Lung (tissue), 12 donors: ENCODE results near the gene SEC14L1. TPM values are rescaled to one million over a fixed set of nuclear protein-coding genes. Genes with fewer than 3 reads are reported as not detected.
"Not testable (repeated sequence)": the region's sequence is repeated elsewhere in the genome, so short reads cannot be mapped to it uniquely, and the experiment has no call there.

ENCODE experiments used
- ATAC-seq: fragments of 200-7000 bp; cut with Tn5 transposase; one replicate; pipeline ENCODE4 v1.9.1; 2020; ENCODE audit warnings: moderate number of reproducible peaks; ENCODE audit not compliant: insufficient read depth, low FRiP score
- DNase-seq, 3 donors: peaks; one replicate each; pipeline ENCODE4 v3.0.0-alpha.2; 2013 to 2017
- H3K27ac ChIP-seq, 2 donors: one replicate each; pipeline ENCODE4 v1.5.1; 2013; ENCODE audit warnings: mild to moderate bottlenecking in 2 of 2, moderate library complexity in 2 of 2, control low read depth in 1 of 2, inconsistent platforms in 1 of 2, low read depth in 1 of 2, low read length in 1 of 2
- H3K27me3 ChIP-seq, 3 donors: one replicate each; pipeline ENCODE4 v1.5.1; 2013; ENCODE audit warnings: low read length in 2 of 3; ENCODE audit not compliant: control insufficient read depth in 3 of 3, insufficient read depth in 3 of 3
- H3K36me3 ChIP-seq, 4 donors: one replicate each; pipeline ENCODE4 v1.5.1; 2013; ENCODE audit warnings: low read length in 4 of 4, mild to moderate bottlenecking in 1 of 4, moderate library complexity in 1 of 4; ENCODE audit not compliant: control insufficient read depth in 4 of 4, insufficient read depth in 4 of 4
- H3K4me1 ChIP-seq, 5 donors: one replicate each; pipeline ENCODE4 v1.5.1; 2013; ENCODE audit warnings: low read length in 5 of 5, mild to moderate bottlenecking in 2 of 5, moderate library complexity in 1 of 5; ENCODE audit not compliant: control insufficient read depth in 5 of 5, insufficient read depth in 5 of 5
- H3K4me3 ChIP-seq: one replicate; pipeline ENCODE4 v1.5.1; 2013; ENCODE audit warnings: mild to moderate bottlenecking, control low read depth, moderate library complexity
- H3K9ac ChIP-seq, 2 donors: one replicate each; pipeline ENCODE4 v1.5.1; 2013; ENCODE audit warnings: low read length in 2 of 2, control low read depth in 1 of 2; ENCODE audit not compliant: insufficient read depth in 1 of 2
- H3K9me3 ChIP-seq, 4 donors: one replicate each; pipeline ENCODE4 v1.5.1; 2013; ENCODE audit warnings: low read length in 3 of 4, mild to moderate bottlenecking in 1 of 4, moderate library complexity in 1 of 4; ENCODE audit not compliant: control insufficient read depth in 4 of 4, insufficient read depth in 3 of 4
- CTCF ChIP-seq: IDR thresholded peaks from 2 replicates; pipeline ENCODE4 v1.5.1; 2012; ENCODE audit warnings: mild to moderate bottlenecking; ENCODE audit errors: control extremely low read depth, extremely low read depth
- WGBS, 2 donors: extraction: QIAGEN DNeasy Blood & Tissue Kit; methylation state at CpG; one replicate each; pipeline ENCODE4 v1.1.7; 2013; 5-methylcytosine and 5-hydroxymethylcytosine counted together
- polyA plus RNA-seq, 2 donors: library from polyadenylated mRNA; stranded (reverse); fragments of 200-250 nt; gene quantifications; one replicate each; pipeline ENCODE4 v1.2.1, GENCODE V29; 2013
- total RNA-seq, 2 donors: library from RNA; depleted of rRNA in 1 of 2; stranded (reverse); fragments of >200 nt in 1 of 2; gene quantifications; one replicate each; pipeline ENCODE4 v1.2.1, GENCODE V29; 2014 to 2021
- donor health status: control.
- donor health status: control.
- donor health status: Bipolar disorder and iron deficiency.
- donor health status: healthy.
- donor health status: DM: yes; HTN: yes; CAD: no.

The SEC14L1 gene
- total and polyA plus RNA-seq, 4 donors: 41.6 to 171 (median 135) TPM

GRCh38 chr17:77136420-77136767 is 4.4 kb upstream of the SEC14L1 start:
- peaks cover 0 to 12% (median 4%) of the 10 kb centered on the region in 5 donors for H3K4me1 ChIP-seq
- H3K9me3 ChIP-seq: peaks cover 0 to 6% (median 2%) of the 10 kb centered on the region in 4 donors
- 91 to 92% methylated on average over 8 of the region's 8 CpGs for WGBS, 2 donors
- no peak overlapping the region for H3K4me3 ChIP-seq
- H3K27me3 ChIP-seq: no peaks in the 10 kb centered on the region
- H3K27ac ChIP-seq: no peak overlapping the region
- ATAC-seq (no peak), DNase-seq (no peak)
- H3K9ac ChIP-seq: no peak overlapping the region
- no peaks in the 10 kb centered on the region for H3K36me3 ChIP-seq
- no peak for TF ChIP-seq CTCF

- Histone ChIP-seq H3K9me3 (peaks cover 0 to 6% (median 2%) of the 10 kb centered on the region in 4 donors), H3K27me3 (no peaks in the 10 kb centered on the region), H3K4me1 (peaks cover 0 to 13% (median 4%) of the 10 kb centered on the region in 5 donors), H3K36me3 (no peaks in the 10 kb centered on the region), H3K9ac (no peak overlapping the region), H3K27ac (no peak overlapping the region), H3K4me3 (no peak overlapping the region)
- TF ChIP-seq CTCF: no peak
- DNase-seq: no peak
- 84 to 99% methylated on average over 3 of the region's 3 CpGs for WGBS, 2 donors
- ATAC-seq: no peak
Measured at GRCh38 chr17:77137111-77137510, 3.7 kb upstream of the SEC14L1 start.

GRCh38 chr17:77137886-77138285 is 2.9 kb upstream of the SEC14L1 start:
- H3K27me3 ChIP-seq, DNase-seq, H3K36me3 ChIP-seq, H3K27ac ChIP-seq, ATAC-seq, H3K4me3 ChIP-seq, H3K9me3 ChIP-seq, H3K9ac ChIP-seq: not testable (repeated sequence)
- peaks cover 0 to 13% (median 4%) of the 10 kb centered on the region in 5 donors for H3K4me1 ChIP-seq
- 50 to 59% methylated on average over 3 of the region's 3 CpGs for WGBS, 2 donors

- peak overlapping the region; percentile 96 to 97 for H3K27ac ChIP-seq
- 1% methylated on average over 53 to 67 of the region's 67 CpGs for WGBS, 2 donors
- H3K9ac ChIP-seq: peak overlapping the region; percentile 39 to 81
- peak; percentile 98 for ATAC-seq
- H3K36me3 ChIP-seq: peaks cover 3 to 14% (median 6%) of the 10 kb centered on the region in 4 donors
- peak; percentile 99 to 100 (median 99) for DNase-seq
- H3K4me3 ChIP-seq: peak overlapping the region; percentile 50
- peaks cover 0 to 6% (median 2%) of the 10 kb centered on the region in 4 donors for H3K9me3 ChIP-seq
- H3K27me3 ChIP-seq: no peaks in the 10 kb centered on the region
- no peak for TF ChIP-seq CTCF
- peaks cover 0 to 20% (median 7%) of the 10 kb centered on the region in 5 donors for H3K4me1 ChIP-seq
Measured at GRCh38 chr17:77140166-77140877, 447 bp upstream of the SEC14L1 start.
